ENCODE data around the gene SETDB1.

Gene SETDB1

DNA sequence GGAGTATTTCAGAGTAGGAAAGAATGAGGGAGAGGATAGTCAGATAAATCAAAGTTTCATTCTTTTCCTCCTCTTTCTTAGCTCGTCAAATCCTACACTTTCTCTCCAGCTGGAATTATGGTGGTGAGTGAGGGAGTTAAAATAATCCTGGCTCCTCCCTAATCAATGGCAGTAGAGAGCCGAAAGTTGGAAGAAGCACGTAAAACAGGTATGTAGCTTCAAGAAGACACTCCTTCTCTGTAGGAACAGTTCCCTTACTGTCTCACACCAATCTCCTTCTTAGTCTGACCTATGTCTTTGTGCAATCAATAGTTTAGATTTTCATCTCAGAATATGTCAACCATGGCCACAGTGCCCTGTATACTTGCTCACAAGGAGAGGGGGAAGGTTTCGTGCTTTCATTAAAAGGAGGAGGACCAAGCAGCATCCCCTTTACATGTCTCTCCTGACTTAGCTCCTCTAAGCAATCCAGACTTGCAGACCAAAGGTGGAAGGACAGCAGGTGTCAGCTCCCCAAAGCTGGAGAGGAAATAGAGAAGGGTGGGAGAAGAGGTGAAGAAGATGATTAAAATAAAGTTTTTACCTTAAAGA, 79.7 kb downstream of the SETDB1 start:
- DNase-seq (ENCODE audit: low read depth) = no peak

DNA sequence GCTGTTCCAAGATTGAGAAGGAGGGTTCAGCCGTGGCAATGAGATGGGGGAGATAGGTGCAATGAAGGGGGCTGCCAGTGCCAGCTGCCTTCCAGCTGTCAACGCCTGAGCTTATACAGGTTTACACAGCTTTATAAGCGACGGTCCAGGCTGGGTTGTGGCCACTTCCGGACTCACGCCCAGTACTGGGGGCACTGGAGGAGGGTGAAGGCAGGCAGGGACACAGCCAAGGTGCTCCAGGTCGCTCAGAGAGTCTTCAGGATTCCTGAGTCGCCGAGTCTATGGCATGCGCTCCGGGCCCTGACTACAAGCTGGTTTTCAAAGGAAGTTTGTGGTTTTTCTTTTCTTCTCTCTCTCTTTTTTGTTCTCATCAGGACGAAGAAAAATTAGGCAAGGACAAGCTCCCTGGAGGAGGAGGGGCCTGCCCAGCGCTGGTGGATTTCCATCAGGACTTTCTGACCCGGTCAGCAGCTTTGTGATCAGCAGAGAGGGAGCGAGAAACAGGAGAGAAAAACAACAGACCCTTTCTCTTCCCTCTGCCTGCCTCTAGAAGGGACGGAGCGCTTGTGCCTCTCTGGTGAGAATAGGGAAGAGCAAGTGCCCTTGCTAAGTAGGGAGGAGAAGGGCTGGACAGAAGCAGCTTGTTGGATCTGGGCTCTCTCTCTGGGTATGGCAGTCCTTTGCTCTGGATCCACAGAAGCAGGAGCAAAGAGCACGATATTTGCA, 80.3 kb downstream of the SETDB1 start, which contains the start of gene MINDY1:
TSS of gene MINDY1 (minus strand) at position 576 of the 726 bp plus-strand sequence. CDS start 4,285 bp downstream, outside the sequence.
- DNase-seq (ENCODE audit: low read depth) = peak; percentile 82

GRCh38 chr1:151007853-151008243, 81.7 kb downstream of the SETDB1 start:
- DNase-seq (ENCODE audit: low read depth) = no peak

GRCh38 chr1:151008244-151009205, 82.4 kb downstream of the SETDB1 start, which contains the start of gene PRUNE1:
Gene PRUNE1 (plus strand): TSS chr1:151008449. CDS start chr1:151008633, 184 bp downstream.
- DNase-seq (ENCODE audit: low read depth) = peak; percentile 92

DNA sequence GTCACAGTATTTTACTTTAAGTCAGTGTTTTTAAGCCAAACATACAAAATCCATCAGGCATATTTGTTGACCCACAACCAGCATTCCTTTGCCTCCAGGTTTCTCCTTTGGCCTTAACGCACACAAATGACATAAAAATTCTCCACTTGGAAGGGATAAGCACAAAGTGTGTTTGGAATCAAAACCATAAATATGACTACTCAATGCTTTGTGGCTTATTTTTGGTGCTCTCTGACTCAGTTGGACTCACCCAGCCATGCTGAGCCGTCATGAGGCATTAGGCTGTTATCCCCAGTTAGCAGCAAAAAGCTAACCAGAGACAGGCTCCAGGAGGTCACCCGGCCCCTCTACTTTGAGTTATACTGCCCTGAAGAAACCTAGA, 83.0 kb downstream of the SETDB1 start:
- no peak for DNase-seq (ENCODE audit: low read depth)

- no peak for DNase-seq (ENCODE audit: low read depth)
Observed at GRCh38 chr1:151009674-151010345, 83.6 kb downstream of the SETDB1 start.

GRCh38 chr1:151010346-151010726, 84.2 kb downstream of the SETDB1 start:
- DNase-seq (ENCODE audit: low read depth) = no peak

GRCh38 chr1:151011154-151011850, 85.1 kb downstream of the SETDB1 start:
- no peak for DNase-seq (ENCODE audit: low read depth)

- no peak for DNase-seq (ENCODE audit: low read depth)
Observed at GRCh38 chr1:151012684-151013471, 86.7 kb downstream of the SETDB1 start.

GRCh38 chr1:151013518-151013917, 87.4 kb downstream of the SETDB1 start:
- DNase-seq (ENCODE audit: low read depth) = no peak

Measured in stromal cell of bone marrow (primary cell).